Measurements from ENCODE around the gene PSIP1.
"Not testable (repeated sequence)": the region's sequence is repeated elsewhere in the genome, so short reads cannot be mapped to it uniquely, and the experiment has no call there.

Gene PSIP1

GRCh38 chr9:15501179-15501578 lies 9.6 kb downstream of the PSIP1 start:
- DNase-seq: no peak

DNA sequence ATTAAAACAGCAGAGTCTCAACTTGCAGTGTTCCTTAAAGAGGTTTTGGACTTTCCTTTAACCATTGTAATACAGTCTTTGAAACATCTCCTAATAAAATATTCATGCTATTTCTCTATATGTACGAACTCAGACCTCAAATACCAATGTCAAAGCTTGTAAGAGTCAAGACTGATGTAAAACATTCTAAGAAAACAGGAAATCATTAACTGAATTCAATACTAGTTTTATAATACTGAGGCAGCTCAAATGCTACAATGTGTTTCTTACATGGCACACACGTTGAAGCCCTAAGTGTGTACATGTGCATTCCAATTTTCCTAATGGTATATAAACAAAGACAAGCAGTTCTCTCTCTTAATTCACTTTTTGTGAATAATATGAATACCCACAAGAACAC lies 11.6 kb downstream of the PSIP1 start:
- DNase-seq: no peak

GRCh38 chr9:15498246-15498995 lies 12.3 kb downstream of the PSIP1 start:
- DNase-seq: no peak

- DNase-seq: no peak
These were observed 18.2 kb downstream of the PSIP1 start for GRCh38 chr9:15492485-15493150.

DNA sequence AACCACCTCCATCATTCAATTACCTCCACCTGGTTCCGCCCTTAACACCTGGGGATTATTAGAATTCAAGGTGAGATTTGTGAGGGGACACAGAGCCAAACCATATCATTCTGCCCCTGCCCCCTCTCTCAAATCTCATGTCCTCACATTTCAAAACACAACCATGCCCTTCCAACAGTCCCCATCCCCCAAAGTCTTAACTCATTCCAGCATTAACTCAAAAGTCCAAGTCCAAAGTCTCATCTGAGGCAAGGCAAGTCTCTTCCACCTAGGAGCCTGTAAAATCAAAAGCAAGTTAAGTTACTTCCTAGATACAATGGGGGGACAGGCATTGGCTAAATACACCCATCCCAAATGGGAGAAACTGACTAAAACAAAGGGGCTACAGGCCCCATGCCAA lies 18.8 kb downstream of the PSIP1 start:
- DNase-seq: no peak

DNA sequence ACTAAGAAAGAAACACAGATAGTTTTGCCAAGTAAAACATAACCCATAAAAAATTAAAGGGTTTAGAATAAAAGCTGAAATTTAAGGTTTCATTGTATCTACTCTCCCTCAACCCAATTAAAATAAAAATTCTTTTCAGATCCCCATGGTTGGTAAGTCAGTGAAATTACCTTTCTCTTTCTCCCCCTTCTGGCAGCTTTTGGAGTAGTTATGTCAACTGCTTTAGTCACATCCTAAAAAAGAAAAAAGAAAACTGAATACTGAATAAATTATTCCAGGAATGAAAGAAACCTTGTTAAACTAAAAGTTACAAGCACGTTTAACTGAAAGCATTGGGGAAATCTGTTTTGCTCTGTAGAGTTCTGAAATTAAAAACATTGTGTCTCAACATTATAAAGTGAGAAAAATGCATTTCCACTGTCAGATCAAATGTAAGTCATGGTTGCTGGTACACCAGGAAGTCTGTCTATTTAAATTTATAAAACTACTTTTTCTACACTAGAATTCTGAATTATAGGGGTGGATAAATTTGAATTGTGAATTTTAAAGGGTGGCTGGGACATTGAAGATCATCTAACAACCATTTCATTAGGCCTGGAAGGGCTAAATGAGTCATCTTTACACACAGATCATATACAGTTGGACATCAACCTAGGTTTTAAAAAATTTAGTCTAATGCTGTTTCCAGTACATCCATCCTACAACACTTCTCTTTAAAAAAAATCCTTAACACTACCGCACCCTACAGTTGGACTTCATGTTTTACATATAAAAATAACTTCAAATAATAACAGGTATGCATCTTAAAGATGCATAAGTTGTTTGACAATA lies 24.7 kb downstream of the PSIP1 start:
- DNase-seq: no peak

GRCh38 chr9:15484802-15485201 lies 26.0 kb downstream of the PSIP1 start:
- no peak for DNase-seq

- no peak for DNase-seq
These were observed 28.6 kb downstream of the PSIP1 start for GRCh38 chr9:15482146-15482545.

GRCh38 chr9:15480028-15480427 lies 30.7 kb downstream of the PSIP1 start:
- no peak for DNase-seq

DNA sequence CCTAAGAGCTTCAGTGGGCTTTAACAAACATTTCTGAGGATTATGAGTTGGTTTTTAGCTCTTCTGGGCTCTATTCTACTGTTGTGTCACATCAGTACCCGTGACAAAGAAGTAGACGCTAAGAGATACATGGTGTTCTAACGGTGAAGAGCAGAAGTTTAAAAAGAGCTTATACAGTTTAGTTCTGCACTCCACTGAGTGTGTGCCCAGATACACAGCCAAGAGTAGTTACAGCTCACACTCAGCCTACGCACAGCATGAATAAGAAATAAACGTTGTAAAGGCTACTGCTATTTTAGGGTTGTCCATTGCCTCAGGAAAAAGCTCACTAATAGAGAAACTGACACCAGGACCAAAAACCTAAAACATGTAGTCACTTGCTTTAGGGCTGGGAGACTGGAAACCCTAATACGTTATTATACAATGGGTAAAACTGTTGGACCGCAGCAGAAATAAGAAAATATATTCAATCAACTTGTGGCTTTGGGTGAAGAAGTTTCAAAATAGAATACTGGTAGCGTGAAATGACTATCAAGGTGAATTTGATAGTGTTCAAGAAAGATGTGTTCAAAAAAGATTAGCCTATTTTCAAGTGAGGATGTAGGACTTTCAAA lies 34.7 kb downstream of the PSIP1 start:
- DNase-seq: no peak

GRCh38 chr9:15469862-15470261 lies 40.9 kb downstream of the PSIP1 start:
- no peak for DNase-seq

- DNase-seq: no peak
These were observed 41.4 kb downstream of the PSIP1 start for GRCh38 chr9:15469406-15469805.

GRCh38 chr9:15468145-15468544 lies 42.6 kb downstream of the PSIP1 start:
- no peak for DNase-seq

- no peak for DNase-seq
These were observed 49.2 kb downstream of the PSIP1 start for GRCh38 chr9:15461601-15462000.

DNA sequence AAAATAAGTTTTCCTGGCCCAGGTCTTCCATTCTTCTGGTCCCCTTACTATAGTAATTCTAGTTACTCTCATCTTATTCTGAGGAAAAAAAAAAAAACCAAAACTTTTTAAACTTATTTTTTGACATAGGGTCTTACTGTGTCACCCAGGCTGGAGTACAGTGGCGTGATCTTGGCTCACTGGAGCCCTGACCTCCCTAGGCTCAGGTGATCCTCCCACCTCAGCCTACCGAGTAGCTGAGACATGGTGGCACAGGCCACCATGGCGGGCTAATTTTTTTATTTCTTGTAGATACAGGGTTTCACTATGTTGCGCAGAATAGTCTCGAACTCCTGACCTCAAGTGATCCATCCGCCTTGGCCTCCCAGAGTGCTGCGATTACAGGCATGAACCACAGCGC lies 49.7 kb downstream of the PSIP1 start:
- DNase-seq: no peak

GRCh38 chr9:15453956-15454355 lies 56.8 kb downstream of the PSIP1 start:
- no peak for DNase-seq

GRCh38 chr9:15444141-15444540 lies 66.6 kb downstream of the PSIP1 start:
- no peak for DNase-seq

- not testable (repeated sequence) for DNase-seq
These were observed 68.5 kb downstream of the PSIP1 start for GRCh38 chr9:15442264-15442663.

- not testable (repeated sequence) for DNase-seq
These were observed 68.9 kb downstream of the PSIP1 start for GRCh38 chr9:15441841-15442240.

- DNase-seq: no peak
These were observed 71.9 kb downstream of the PSIP1 start for GRCh38 chr9:15438891-15439290.

DNA sequence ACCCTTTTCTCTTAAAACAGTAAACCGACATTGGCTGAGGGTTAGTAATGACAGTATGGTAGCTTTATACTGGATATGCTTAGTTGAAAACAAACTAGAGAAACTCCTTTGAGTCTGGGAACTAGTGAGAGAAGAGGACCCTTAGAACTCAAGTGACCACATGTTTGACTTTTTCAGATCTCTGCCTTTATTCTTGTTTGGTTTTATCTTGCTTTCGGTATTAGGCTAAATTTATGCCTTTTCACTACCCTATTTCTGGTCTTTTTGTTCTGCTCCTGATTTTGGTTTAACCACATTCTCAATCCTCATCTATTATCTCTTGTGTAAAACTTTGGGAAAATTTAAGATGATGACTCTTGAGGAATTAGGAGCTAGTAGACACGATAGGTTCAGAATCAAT lies 77.1 kb downstream of the PSIP1 start:
- no peak for DNase-seq

DNA sequence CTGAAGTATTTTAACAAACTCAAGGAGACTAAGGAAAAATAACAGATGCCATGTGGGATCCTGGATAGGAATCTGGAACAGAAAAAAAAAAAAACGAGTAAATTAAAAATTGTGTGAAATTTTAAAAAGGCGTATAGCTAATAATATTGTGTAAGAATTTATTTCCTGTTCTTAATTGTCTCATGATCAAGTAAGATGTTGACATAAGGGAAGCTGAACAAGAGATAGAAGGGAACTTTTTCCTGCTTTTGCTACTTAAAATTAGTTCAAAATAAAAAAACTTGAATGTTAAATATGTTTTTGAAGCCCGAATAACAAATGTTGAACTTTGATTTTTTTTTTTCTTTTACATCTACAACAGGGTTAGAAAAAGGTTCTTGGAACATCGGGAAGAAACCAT lies 77.6 kb downstream of the PSIP1 start:
- no peak for DNase-seq

Data from activated CD8-positive, alpha-beta memory T cell treated with anti-CD3 and anti-CD28 coated beads, Interleukin-2, amount 50 U/mL, for 48 hours (primary cell).